Prostate gland (tissue), 2 donors: ENCODE data around the gene ZNF207. TPM values are rescaled to one million over a fixed set of nuclear protein-coding genes. Genes with fewer than 3 reads are reported as not detected.

ENCODE experiments used
- DNase-seq: peaks from one replicate; pipeline ENCODE4 v3.0.0-alpha.2; 2019; ENCODE audit warnings: low spot score
- H3K27ac ChIP-seq, 2 donors: fragments of 200-600 bp; sonication (generic); 2 replicates each; pipeline ENCODE4 v1.5.1; 2017 to 2019
- H3K27me3 ChIP-seq: fragments of 200-600 bp; sonication (generic); replicated peaks from 2 replicates; pipeline ENCODE4 v1.5.1; 2019; ENCODE audit not compliant: insufficient read depth
- H3K36me3 ChIP-seq, 2 donors: fragments of 200-600 bp; sonication (generic); 1 replicate in 1 of 2; 2 replicates in 1 of 2; pipeline versions ENCODE4 v1.5.1 to v1.8.1; 2017 to 2019
- H3K4me1 ChIP-seq: fragments of 200-600 bp; sonication (generic); replicated peaks from 2 replicates; pipeline ENCODE4 v1.5.1; 2019
- H3K4me3 ChIP-seq, 2 donors: fragments of 200-600 bp; sonication (generic); 2 replicates each; pipeline ENCODE4 v1.5.1; 2017 to 2019
- H3K9me3 ChIP-seq: fragments of 200-600 bp; sonication (generic); 2 replicates; pipeline ENCODE4 v1.5.1; 2017
- CTCF ChIP-seq, 4 experiments: fragments of 200-600 bp in 2 of 4; fragments of 450-650 bp in 2 of 4; sonication (generic) in 2 of 4; IDR thresholded peaks; 1 replicate in 3 of 4; 2 replicates in 1 of 4; pipeline ENCODE4 v1.5.1; 2016 to 2019; ENCODE audit warnings: antibody characterized with exemption in 4 of 4, mild to moderate bottlenecking in 2 of 4, moderate library complexity in 2 of 4
- POLR2A ChIP-seq: fragments of 450-650 bp; IDR thresholded peaks from one replicate; pipeline ENCODE4 v1.6.1; 2016; ENCODE audit warnings: antibody characterized with exemption, mild to moderate bottlenecking
- POLR2AphosphoS5 ChIP-seq: sonication (generic); formaldehyde crosslinking; IDR thresholded peaks from one replicate; pipeline ENCODE4 v1.6.1; 2017; ENCODE audit warnings: antibody characterized with exemption
- WGBS: methylation state at CpG from one replicate; pipeline ENCODE4 v1.1.5; 2018; 5-methylcytosine and 5-hydroxymethylcytosine counted together
- intact Hi-C: fragments of 100-400 bp; cut with DNase I; formaldehyde crosslinking; loops from one replicate; pipeline ENCODE4 v1.14.2; 2022
- microRNA counts, 2 donors: library from miRNA; unstranded; fragments of <30 nt; microRNA quantifications; one replicate each; lab custom pipeline; 2016 to 2017
- microRNA-seq: library from miRNA; unstranded; fragments of <30 nt; microRNA quantifications from one replicate; pipeline ENCODE4, GENCODE V29; 2016
- small RNA-seq, 2 donors: library from RNA; depleted of rRNA; stranded (forward); fragments of <200 nt; gene quantifications; one replicate each; pipeline ENCODE3, GENCODE V24; 2016
- total RNA-seq, 2 donors: library from RNA; depleted of rRNA; stranded (reverse); fragments of >200 nt; gene quantifications; one replicate each; pipeline ENCODE4 v1.1.0, GENCODE V29; 2016

ZNF207 gene
- total RNA-seq, 2 donors from 2014 or later: 91.3 to 168 TPM

DNA sequence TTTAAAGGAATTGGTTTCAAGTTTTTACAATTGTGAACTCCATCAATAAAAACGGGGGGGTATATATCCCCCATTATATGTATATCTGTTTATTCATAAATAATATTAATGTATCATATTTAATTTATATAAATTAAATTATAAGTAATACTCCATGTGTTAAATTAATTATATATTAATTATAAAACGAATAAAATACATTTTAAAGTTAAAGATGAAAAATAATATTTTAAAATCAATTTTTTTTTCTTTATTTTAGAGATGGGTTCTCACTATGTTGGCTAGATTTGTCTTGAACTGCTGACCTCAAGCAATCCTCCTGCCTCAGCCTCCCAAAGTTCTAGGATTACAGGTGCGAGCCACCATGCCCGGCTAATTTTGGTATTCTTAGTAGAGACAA is 76.9 kb downstream of the ZNF207 start:
- Histone ChIP-seq H3K9me3 (no peaks in the 10 kb centered on the region), H3K36me3 (no peaks in the 10 kb centered on the region), H3K4me3 (no peak overlapping the region), H3K4me1 (no peaks in the 10 kb centered on the region), H3K27me3 (no peaks in the 10 kb centered on the region), H3K27ac (no peak overlapping the region)
- TF ChIP-seq POLR2A (no peak), POLR2AphosphoS5 (no peak), CTCF (IDR thresholded peaks at IDR 0.05) (no peak)
- intact Hi-C loops: no loop called here
- 72% methylated on average over 4 of the region's 4 CpGs for WGBS
- no peak for DNase-seq

DNA sequence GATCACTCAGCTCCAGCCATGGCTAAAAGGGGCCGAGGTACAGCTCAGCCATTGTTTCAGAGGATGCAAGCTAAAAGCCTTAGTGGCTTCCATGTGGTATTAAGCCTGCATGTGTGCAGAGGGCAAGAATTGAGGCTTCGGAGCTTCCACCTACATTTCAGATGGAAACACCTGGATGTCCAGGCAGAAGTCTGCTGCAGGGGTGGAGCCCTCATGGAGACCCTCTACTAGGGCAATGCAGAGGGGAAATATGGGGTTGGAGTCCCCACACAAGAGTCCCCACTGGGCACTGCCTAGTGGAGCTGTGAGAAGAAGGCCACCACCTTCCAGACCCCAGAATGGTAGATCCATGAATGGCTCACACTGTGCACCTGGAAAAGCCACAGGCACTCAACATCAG is 79.6 kb downstream of the ZNF207 start:
- WGBS: 91% methylated on average over 2 of the region's 2 CpGs
- DNase-seq: no peak
- intact Hi-C loops: no loop called here

More for the DNA sequence above, 79.6 kb downstream of the ZNF207 start:
- Histone ChIP-seq H3K27me3 (no peaks in the 10 kb centered on the region), H3K4me3 (no peak overlapping the region), H3K4me1 (no peaks in the 10 kb centered on the region), H3K36me3 (no peaks in the 10 kb centered on the region), H3K9me3 (no peaks in the 10 kb centered on the region), H3K27ac (no peak overlapping the region)
- TF ChIP-seq CTCF (IDR thresholded peaks at IDR 0.05) (no peak), POLR2A (no peak), POLR2AphosphoS5 (no peak)

MicroRNAs encoded within 50 kb of the gene (microRNA counts, 767-probe panel; counts per million panel counts)
- microRNA hsa-miR-632 (lab: Ali Mortazavi, UCI): 431 to 1,274 counts per million in 2 donors

Small RNAs within 50 kb of the gene (microRNA-seq; reads per million reads assigned to microRNA genes)
- 0.42 reads per million for gene MIR632

Small RNAs within 50 kb of the gene (small RNA-seq; reads per million reads assigned to genes)
- gene AC005899.6: 0 reads per million in 2 donors

Other genes with a start within 250 kb of the ZNF207 start
- 10 to 100 TPM; 31.7 to 60.8 TPM for gene RHOT1, start 207.7 kb upstream of the ZNF207 start, total RNA-seq
- gene RHBDL3, start 84.3 kb upstream of the ZNF207 start, total RNA-seq: 1 to 10 TPM in 1 of 2 donors, under 1 TPM in 1; 0.77 to 2.7 TPM
- gene C17orf75, start 8.0 kb upstream of the ZNF207 start, total RNA-seq: 10 to 100 TPM; 15.3 to 16.3 TPM
- 10 to 100 TPM; 47.4 to 53.3 TPM for gene PSMD11, start 94.4 kb downstream of the ZNF207 start, total RNA-seq
- 1 to 10 TPM in 1 of 2 donors, under 1 TPM in 1; 0.46 to 5.1 TPM for gene CDK5R1, start 136.8 kb downstream of the ZNF207 start, total RNA-seq